Mesenchymal stem cell (in vitro differentiated cells and primary cell): ENCODE measurements around the gene MED13L.
A peak's percentile ranks its signal among the peaks of the same experiment; 100 is the strongest.

Source experiments
- DNase-seq: peaks from one replicate; pipeline ENCODE4 v3.0.0-alpha.2; 2013
- H2AFZ ChIP-seq: one replicate; pipeline ENCODE4 v1.6.1; 2013; ENCODE audit warnings: low read depth, mild to moderate bottlenecking, control low read depth, inconsistent platforms, low read length, moderate library complexity
- H2AK5ac ChIP-seq: 2 replicates; pipeline ENCODE4 v1.6.1; 2013; ENCODE audit warnings: low read length, moderate library complexity, mild to moderate bottlenecking, inconsistent platforms; ENCODE audit not compliant: severe bottlenecking
- H2BK120ac ChIP-seq: one replicate; pipeline ENCODE4 v1.6.1; 2013; ENCODE audit warnings: low read depth, mild to moderate bottlenecking, inconsistent platforms, low read length, moderate library complexity
- H2BK12ac ChIP-seq, 2 experiments: one replicate each; pipeline ENCODE4 v1.6.1; 2013; ENCODE audit warnings: inconsistent platforms in 2 of 2, low read length in 2 of 2, mild to moderate bottlenecking in 2 of 2, moderate library complexity in 2 of 2, control low read depth in 1 of 2
- H2BK15ac ChIP-seq: one replicate; pipeline ENCODE4 v1.6.1; 2013; ENCODE audit warnings: mild to moderate bottlenecking, low read depth, inconsistent platforms; ENCODE audit not compliant: poor library complexity, severe bottlenecking
- H2BK5ac ChIP-seq: 2 replicates; pipeline ENCODE4 v1.6.1; 2013; ENCODE audit warnings: low read depth, mild to moderate bottlenecking, low read length, control low read depth, inconsistent platforms; ENCODE audit not compliant: poor library complexity, severe bottlenecking
- H3K14ac ChIP-seq, 2 experiments: one replicate each; pipeline ENCODE4 v1.6.1; 2013; ENCODE audit warnings: inconsistent platforms in 2 of 2, low read length in 2 of 2, control low read depth in 1 of 2, mild to moderate bottlenecking in 1 of 2, moderate library complexity in 1 of 2
- H3K18ac ChIP-seq, 2 experiments: one replicate each; pipeline ENCODE4 v1.6.1; 2013; ENCODE audit warnings: inconsistent platforms in 2 of 2, low read length in 2 of 2, control low read depth in 1 of 2, low read depth in 1 of 2, mild to moderate bottlenecking in 1 of 2
- H3K23ac ChIP-seq, 2 experiments: one replicate each; pipeline ENCODE4 v1.6.1; 2013; ENCODE audit warnings: inconsistent platforms in 2 of 2, low read length in 2 of 2, mild to moderate bottlenecking in 2 of 2, moderate library complexity in 2 of 2, control low read depth in 1 of 2
- H3K27ac ChIP-seq: 2 replicates; pipeline ENCODE4 v1.5.1; 2013; ENCODE audit warnings: mild to moderate bottlenecking, moderate library complexity, low read length, control low read depth, inconsistent platforms; ENCODE audit not compliant: poor library complexity, severe bottlenecking
- H3K27me3 ChIP-seq, 2 experiments: 2 replicates each; pipeline versions ENCODE4 v1.6.1 to v1.7.0; 2013; ENCODE audit warnings: low read length in 2 of 2, mild to moderate bottlenecking in 2 of 2, moderate library complexity in 2 of 2, control low read depth in 1 of 2, inconsistent platforms in 1 of 2; ENCODE audit not compliant: control insufficient read depth in 1 of 2, insufficient read depth in 1 of 2
- H3K36me3 ChIP-seq, 2 experiments: 2 replicates each; pipeline versions ENCODE4 v1.6.1 to v1.7.0; 2013; ENCODE audit warnings: low read length in 2 of 2, control low read depth in 1 of 2, inconsistent platforms in 1 of 2, low read depth in 1 of 2, mild to moderate bottlenecking in 1 of 2; ENCODE audit not compliant: insufficient read depth in 2 of 2, control insufficient read depth in 1 of 2
- H3K4ac ChIP-seq, 2 experiments: one replicate each; pipeline ENCODE4 v1.6.1; 2013; ENCODE audit warnings: inconsistent platforms in 2 of 2, low read length in 2 of 2, mild to moderate bottlenecking in 2 of 2, moderate library complexity in 2 of 2, control low read depth in 1 of 2, low read depth in 1 of 2
- H3K4me1 ChIP-seq: 2 replicates; pipeline ENCODE4 v1.6.1; 2013; ENCODE audit warnings: low read depth, low read length, control low read depth; ENCODE audit not compliant: control insufficient read depth, insufficient read depth
- H3K4me2 ChIP-seq: 2 replicates; pipeline ENCODE4 v1.6.1; 2013; ENCODE audit warnings: low read length, mild to moderate bottlenecking, inconsistent platforms; ENCODE audit not compliant: poor library complexity, severe bottlenecking
- H3K4me3 ChIP-seq, 2 experiments: 2 replicates each; pipeline versions ENCODE4 v1.5.1 to v1.7.0; 2013; ENCODE audit warnings: low read length in 2 of 2, mild to moderate bottlenecking in 2 of 2, control low read depth in 1 of 2, low read depth in 1 of 2; ENCODE audit not compliant: insufficient read depth in 1 of 2
- H3K79me1 ChIP-seq: replicated peaks from 2 replicates; pipeline ENCODE4 v1.6.1; 2013; ENCODE audit warnings: mild to moderate bottlenecking, control low read depth, low read length, inconsistent platforms; ENCODE audit not compliant: poor library complexity, severe bottlenecking
- H3K9ac ChIP-seq: 2 replicates; pipeline ENCODE4 v1.7.0; 2013; ENCODE audit warnings: mild to moderate bottlenecking, low read length, moderate library complexity
- H3K9me3 ChIP-seq: 2 replicates; pipeline ENCODE4 v1.7.0; 2013; ENCODE audit warnings: mild to moderate bottlenecking, low read length; ENCODE audit not compliant: control insufficient read depth
- H4K8ac ChIP-seq: one replicate; pipeline ENCODE4 v1.6.1; 2013; ENCODE audit warnings: inconsistent platforms, mild to moderate bottlenecking, low read length, moderate library complexity
- H4K91ac ChIP-seq: one replicate; pipeline ENCODE4 v1.6.1; 2013; ENCODE audit warnings: mild to moderate bottlenecking, low read length, inconsistent platforms
- WGBS: methylation state at CpG from one replicate; pipeline ENCODE4 v1.1.7; 2013; ENCODE audit warnings: mixed read lengths; 5-methylcytosine and 5-hydroxymethylcytosine counted together

The MED13L gene

DNA sequence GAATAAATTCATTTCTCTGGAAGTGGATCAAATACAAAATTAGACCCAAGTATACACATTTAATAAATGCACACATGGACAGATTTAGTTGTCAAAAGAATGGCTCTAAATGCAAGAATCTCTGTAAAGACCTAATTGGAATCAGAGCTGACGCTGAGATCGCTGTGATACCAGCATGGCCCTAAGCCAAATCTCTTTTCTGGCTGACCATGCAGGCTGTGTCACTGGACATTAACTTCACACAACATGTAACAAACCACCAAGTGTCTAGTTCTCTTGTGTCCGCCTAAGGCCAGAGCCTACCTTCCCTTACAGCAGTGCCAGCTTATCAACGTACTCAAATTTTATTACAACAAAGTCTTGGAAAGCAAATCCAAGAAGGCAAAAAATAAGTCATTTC lies 127.5 kb downstream of the MED13L start:
- H2BK12ac ChIP-seq: peak overlapping the region in 1 of 2 experiments; percentile 18
- no peak overlapping the region for H3K14ac ChIP-seq
- no peak overlapping the region for H2BK5ac ChIP-seq
- H3K18ac ChIP-seq: peak overlapping the region in 1 of 2 experiments; percentile 70
- no peak overlapping the region for H3K23ac ChIP-seq
- peaks cover 2% of the 10 kb centered on the region for H3K79me1 ChIP-seq
- no peak overlapping the region for H2BK15ac ChIP-seq
- H3K4ac ChIP-seq: no peak overlapping the region
- peak; percentile 41 for DNase-seq
- no peak overlapping the region for H4K8ac ChIP-seq
- peaks cover 9% of the 10 kb centered on the region for H3K4me1 ChIP-seq
- H3K9me3 ChIP-seq: no peaks in the 10 kb centered on the region
- no peak overlapping the region for H2AFZ ChIP-seq
- no peaks in the 10 kb centered on the region for H3K36me3 ChIP-seq
- H4K91ac ChIP-seq: no peak overlapping the region
- WGBS: 98% methylated on average over 4 of the region's 4 CpGs
- no peak overlapping the region for H2BK120ac ChIP-seq
- peak overlapping the region; percentile 9 for H3K9ac ChIP-seq
- peak overlapping the region; percentile 35 for H2AK5ac ChIP-seq
- peak overlapping the region in 1 of 2 experiments; percentile 3 for H3K4me3 ChIP-seq
- no peak overlapping the region for H3K27ac ChIP-seq
- no peaks in the 10 kb centered on the region for H3K27me3 ChIP-seq
- no peak overlapping the region for H3K4me2 ChIP-seq

DNA sequence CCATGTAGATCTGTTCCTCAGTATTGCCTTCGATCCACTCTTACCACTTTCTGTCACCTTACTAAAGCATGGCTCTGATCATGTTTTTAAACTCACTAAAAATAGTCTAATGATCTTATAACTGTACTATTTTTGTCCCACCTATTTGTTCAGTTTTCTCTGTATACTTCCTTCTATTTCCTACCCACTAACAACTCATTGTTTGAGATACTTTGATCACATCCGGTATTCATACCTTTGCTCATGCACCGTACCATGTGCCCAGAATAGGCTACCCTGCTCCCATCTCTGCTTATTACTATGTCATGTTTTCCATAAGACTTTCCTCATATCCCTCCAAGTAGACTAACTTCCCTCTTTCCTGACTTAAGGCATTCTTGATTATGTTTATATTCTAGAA lies 128.6 kb downstream of the MED13L start:
- no peak overlapping the region for H3K18ac ChIP-seq
- no peak overlapping the region for H2BK12ac ChIP-seq
- H4K8ac ChIP-seq: no peak overlapping the region
- H3K9me3 ChIP-seq: no peaks in the 10 kb centered on the region
- H4K91ac ChIP-seq: no peak overlapping the region
- H3K4me3 ChIP-seq: no peak overlapping the region
- no peak overlapping the region for H3K23ac ChIP-seq
- H3K79me1 ChIP-seq: peaks cover 2% of the 10 kb centered on the region
- H2BK15ac ChIP-seq: no peak overlapping the region
- no peak overlapping the region for H3K4me2 ChIP-seq
- WGBS: 99% methylated on average over 3 of the region's 3 CpGs
- no peak overlapping the region for H3K9ac ChIP-seq
- no peaks in the 10 kb centered on the region for H3K36me3 ChIP-seq
- DNase-seq: no peak
- no peaks in the 10 kb centered on the region for H3K27me3 ChIP-seq
- no peak overlapping the region for H2BK5ac ChIP-seq
- no peak overlapping the region for H2AK5ac ChIP-seq
- no peak overlapping the region for H2AFZ ChIP-seq
- H3K4me1 ChIP-seq: peaks cover 6% of the 10 kb centered on the region
- H3K14ac ChIP-seq: no peak overlapping the region
- no peak overlapping the region for H3K4ac ChIP-seq
- no peak overlapping the region for H3K27ac ChIP-seq
- no peak overlapping the region for H2BK120ac ChIP-seq

DNA sequence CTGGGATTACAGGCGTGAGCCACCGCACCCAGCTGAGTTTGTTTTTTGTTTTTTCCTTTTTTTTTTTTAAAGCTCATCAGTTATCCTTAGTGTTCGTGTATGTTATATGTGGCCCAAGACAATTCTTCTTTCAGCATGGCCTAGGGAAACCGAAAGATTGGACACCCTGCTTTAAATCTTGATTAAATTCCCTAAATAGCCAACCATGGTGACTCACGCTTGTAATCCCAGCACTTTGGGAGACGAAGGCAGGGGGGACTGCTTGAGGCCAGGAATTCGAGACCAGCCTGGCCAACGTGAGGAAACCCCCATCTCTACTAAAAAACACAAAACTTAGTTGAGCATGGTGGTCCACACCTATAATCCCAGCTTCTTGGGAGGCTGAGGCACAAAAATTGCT lies 131.1 kb downstream of the MED13L start:
- peak; percentile 50 for DNase-seq
- WGBS: 74% methylated on average over 8 of the region's 8 CpGs
- H4K8ac ChIP-seq: no peak overlapping the region

DNA sequence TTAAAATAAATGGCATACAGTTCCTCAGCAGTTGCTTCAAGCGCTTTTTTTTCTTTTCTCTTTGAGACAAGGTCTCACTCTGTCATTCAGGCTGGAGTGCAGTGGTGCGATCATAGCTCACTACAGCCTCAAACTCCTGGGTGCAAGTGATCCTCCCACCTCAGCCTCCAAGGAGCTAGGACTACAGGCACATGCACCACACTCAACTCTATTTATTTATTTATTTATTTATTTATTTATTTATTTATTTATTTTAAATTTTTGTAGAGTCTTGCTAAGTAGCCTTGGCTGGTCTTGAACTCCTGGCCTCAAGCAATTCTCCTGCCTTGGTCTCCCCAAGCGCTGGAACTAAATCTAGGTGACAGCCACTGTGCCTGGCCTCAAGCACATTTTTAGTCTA lies 132.0 kb downstream of the MED13L start:
- 96% methylated on average over 3 of the region's 3 CpGs for WGBS
- Histone ChIP-seq H2BK12ac (no peak overlapping the region), H3K79me1 (no peaks in the 10 kb centered on the region), H3K36me3 (no peaks in the 10 kb centered on the region), H3K9me3 (no peaks in the 10 kb centered on the region), H2BK5ac (no peak overlapping the region), H3K14ac (no peak overlapping the region), H3K4me1 (peaks cover 14% of the 10 kb centered on the region), H3K23ac (no peak overlapping the region), H4K8ac (no peak overlapping the region), H3K27ac (no peak overlapping the region), H3K4me3 (no peak overlapping the region), H3K18ac (no peak overlapping the region), H3K9ac (no peak overlapping the region), H2AFZ (no peak overlapping the region), H2BK120ac (no peak overlapping the region), H3K27me3 (no peaks in the 10 kb centered on the region), H3K4ac (no peak overlapping the region), H4K91ac (no peak overlapping the region), H3K4me2 (no peak overlapping the region), H2BK15ac (peak overlapping the region; percentile 52), H2AK5ac (no peak overlapping the region)
- no peak for DNase-seq

More for the DNA sequence above, 131.1 kb downstream of the MED13L start:
- no peak overlapping the region for H4K91ac ChIP-seq
- no peak overlapping the region for H2BK120ac ChIP-seq
- no peaks in the 10 kb centered on the region for H3K9me3 ChIP-seq
- no peak overlapping the region for H2AFZ ChIP-seq
- peaks cover 2% of the 10 kb centered on the region for H3K79me1 ChIP-seq
- no peak overlapping the region for H2BK12ac ChIP-seq
- peak overlapping the region; percentile 21 to 48 for H3K18ac ChIP-seq
- no peak overlapping the region for H3K4me2 ChIP-seq
- no peak overlapping the region for H3K23ac ChIP-seq
- H3K14ac ChIP-seq: no peak overlapping the region
- no peak overlapping the region for H3K4me3 ChIP-seq
- H3K9ac ChIP-seq: no peak overlapping the region
- no peak overlapping the region for H3K27ac ChIP-seq
- H2AK5ac ChIP-seq: peak overlapping the region; percentile 93
- H3K4me1 ChIP-seq: peaks cover 14% of the 10 kb centered on the region
- H2BK5ac ChIP-seq: no peak overlapping the region
- H3K4ac ChIP-seq: no peak overlapping the region
- no peaks in the 10 kb centered on the region for H3K36me3 ChIP-seq
- no peaks in the 10 kb centered on the region for H3K27me3 ChIP-seq
- H2BK15ac ChIP-seq: no peak overlapping the region
